Measurements from ENCODE around the gene TBX5. TPM values are rescaled to one million over a fixed set of nuclear protein-coding genes. Genes with fewer than 3 reads are reported as not detected.

The TBX5 gene
- total RNA-seq, 8 experiments from 2014 or later: 0.05 to 3.4 (median 0.38) TPM; not detected in 1

- Histone ChIP-seq H3K27ac (no peak overlapping the region), H3K4me1 (replicated peaks in 1 of 2) (no peaks in the 10 kb centered on the region), H3K4me3 (no peak overlapping the region)
- WGBS, 10 experiments: 9 to 83% (median 51%) methylated on average over 3 to 15 of the region's 23 CpGs
- no peak for ATAC-seq (replicated peaks in 6 of 8)
- in situ Hi-C loops (cut with MboI; ENCODE audit: low pct_unique_long_range_greater_than_20kb in 2 of 9, low sequenced_read_pairs in 9 of 9, unreplicated experiment in 9 of 9): no loop called here
Measured at GRCh38 chr12:114397978-114398881, 7.7 kb downstream of the TBX5 start.

- Histone ChIP-seq H3K4me1 (replicated peaks in 1 of 2) (no peaks in the 10 kb centered on the region), H3K27ac (no peak overlapping the region), H3K4me3 (no peak overlapping the region)
- in situ Hi-C loops (cut with MboI; ENCODE audit: low pct_unique_long_range_greater_than_20kb in 2 of 9, low sequenced_read_pairs in 9 of 9, unreplicated experiment in 9 of 9): no loop called here
- 0 to 92% (median 34%) methylated on average over 2 to 9 of the region's 19 CpGs for WGBS, 10 experiments
- no peak for ATAC-seq (replicated peaks in 6 of 8)
Measured at GRCh38 chr12:114396869-114397719, 8.8 kb downstream of the TBX5 start.

GRCh38 chr12:114396153-114396868 is 9.6 kb downstream of the TBX5 start:
- Histone ChIP-seq H3K27ac (no peak overlapping the region), H3K4me1 (replicated peaks in 1 of 2) (no peaks in the 10 kb centered on the region), H3K4me3 (no peak overlapping the region)
- ATAC-seq (replicated peaks in 6 of 8): peak in 1 of 8 experiments; percentile 46
- in situ Hi-C loops (cut with MboI; ENCODE audit: low pct_unique_long_range_greater_than_20kb in 2 of 9, low sequenced_read_pairs in 9 of 9, unreplicated experiment in 9 of 9): no loop called here
- WGBS, 10 experiments: 0 to 34% (median 26%) methylated on average over 3 to 11 of the region's 50 CpGs; no CpG with 5 or more reads in 7 of the 10 experiments

- ATAC-seq (replicated peaks in 6 of 8): peak in 2 of 8 experiments; percentile 27 to 79
- no peak overlapping the region for H3K4me3 ChIP-seq
- no peaks in the 10 kb centered on the region for H3K4me1 ChIP-seq (replicated peaks in 1 of 2)
- 0 to 42% (median 14%) methylated on average over 1 to 10 of the region's 17 CpGs; no CpG with 5 or more reads in 5 of the 10 experiments for WGBS, 10 experiments
- no peak overlapping the region for H3K27ac ChIP-seq
- in situ Hi-C loops (cut with MboI; ENCODE audit: low pct_unique_long_range_greater_than_20kb in 2 of 9, low sequenced_read_pairs in 9 of 9, unreplicated experiment in 9 of 9): no loop called here
Measured at GRCh38 chr12:114395755-114396152, 10.2 kb downstream of the TBX5 start.

GRCh38 chr12:114395233-114395632 is 10.7 kb downstream of the TBX5 start:
- ATAC-seq (replicated peaks in 6 of 8): no peak
- H3K27ac ChIP-seq: no peak overlapping the region
- 0 to 93% (median 33%) methylated on average over 1 to 5 of the region's 6 CpGs for WGBS, 10 experiments
- in situ Hi-C loops (cut with MboI; ENCODE audit: low pct_unique_long_range_greater_than_20kb in 2 of 9, low sequenced_read_pairs in 9 of 9, unreplicated experiment in 9 of 9): no loop called here
- H3K4me3 ChIP-seq: no peak overlapping the region
- no peaks in the 10 kb centered on the region for H3K4me1 ChIP-seq (replicated peaks in 1 of 2)

- Histone ChIP-seq H3K27ac (no peak overlapping the region), H3K4me1 (replicated peaks in 1 of 2) (no peaks in the 10 kb centered on the region), H3K4me3 (no peak overlapping the region)
- 65 to 92% (median 90%) methylated on average over 2 of the region's 4 CpGs; no CpG with 5 or more reads in 6 of the 10 experiments for WGBS, 10 experiments
- no peak for ATAC-seq (replicated peaks in 6 of 8)
- in situ Hi-C loops (cut with MboI; ENCODE audit: low pct_unique_long_range_greater_than_20kb in 2 of 9, low sequenced_read_pairs in 9 of 9, unreplicated experiment in 9 of 9): no loop called here
Measured at GRCh38 chr12:114393569-114393968, 12.4 kb downstream of the TBX5 start.

- in situ Hi-C loops (cut with MboI; ENCODE audit: low pct_unique_long_range_greater_than_20kb in 2 of 9, low sequenced_read_pairs in 9 of 9, unreplicated experiment in 9 of 9): no loop called here
- Histone ChIP-seq H3K4me3 (no peak overlapping the region), H3K27ac (no peak overlapping the region), H3K4me1 (replicated peaks in 1 of 2) (no peaks in the 10 kb centered on the region)
- no peak for ATAC-seq (replicated peaks in 6 of 8)
- WGBS, 10 experiments: 33 to 80% (median 55%) methylated on average over 1 to 4 of the region's 5 CpGs; no CpG with 5 or more reads in 4 of the 10 experiments
Measured at GRCh38 chr12:114392909-114393308, 13.0 kb downstream of the TBX5 start.

GRCh38 chr12:114391088-114391487 is 14.9 kb downstream of the TBX5 start:
- no peak for ATAC-seq (replicated peaks in 6 of 8)
- 27 to 80% (median 52%) methylated on average over 1 to 4 of the region's 4 CpGs for WGBS, 10 experiments
- H3K4me3 ChIP-seq: no peak overlapping the region
- in situ Hi-C loops (cut with MboI; ENCODE audit: low pct_unique_long_range_greater_than_20kb in 2 of 9, low sequenced_read_pairs in 9 of 9, unreplicated experiment in 9 of 9): no loop called here
- no peak overlapping the region for H3K27ac ChIP-seq
- no peaks in the 10 kb centered on the region for H3K4me1 ChIP-seq (replicated peaks in 1 of 2)

GRCh38 chr12:114384739-114385138 is 21.2 kb downstream of the TBX5 start:
- Histone ChIP-seq H3K4me3 (no peak overlapping the region), H3K27ac (no peak overlapping the region), H3K4me1 (replicated peaks in 1 of 2) (no peaks in the 10 kb centered on the region)
- 0 to 100% (median 64%) methylated on average over 1 to 4 of the region's 4 CpGs; no CpG with 5 or more reads in 1 of the 10 experiments for WGBS, 10 experiments
- in situ Hi-C loops (cut with MboI; ENCODE audit: low pct_unique_long_range_greater_than_20kb in 2 of 9, low sequenced_read_pairs in 9 of 9, unreplicated experiment in 9 of 9): no loop called here
- peak in 2 of 8 experiments; percentile 100 for ATAC-seq (replicated peaks in 6 of 8)

- Histone ChIP-seq H3K4me1 (replicated peaks in 1 of 2) (no peaks in the 10 kb centered on the region), H3K4me3 (no peak overlapping the region), H3K27ac (no peak overlapping the region)
- in situ Hi-C loops (cut with MboI; ENCODE audit: low pct_unique_long_range_greater_than_20kb in 2 of 9, low sequenced_read_pairs in 9 of 9, unreplicated experiment in 9 of 9): no loop called here
- ATAC-seq (replicated peaks in 6 of 8): no peak
- WGBS, 10 experiments: 0 to 100% (median 74%) methylated on average over 1 to 2 of the region's 2 CpGs; no CpG with 5 or more reads in 4 of the 10 experiments
Measured at GRCh38 chr12:114381177-114381576, 24.8 kb downstream of the TBX5 start.

- Histone ChIP-seq H3K27ac (no peak overlapping the region), H3K4me1 (replicated peaks in 1 of 2) (no peaks in the 10 kb centered on the region), H3K4me3 (no peak overlapping the region)
- peak in 1 of 8 experiments; percentile 35 for ATAC-seq (replicated peaks in 6 of 8)
- in situ Hi-C loops (cut with MboI; ENCODE audit: low pct_unique_long_range_greater_than_20kb in 2 of 9, low sequenced_read_pairs in 9 of 9, unreplicated experiment in 9 of 9): no loop called here
- WGBS, 10 experiments: 40 to 100% (median 76%) methylated on average over 1 to 7 of the region's 7 CpGs; no CpG with 5 or more reads in 2 of the 10 experiments
Measured at GRCh38 chr12:114371733-114372132, 34.2 kb downstream of the TBX5 start.

- no peak overlapping the region for H3K4me3 ChIP-seq
- no peaks in the 10 kb centered on the region for H3K4me1 ChIP-seq (replicated peaks in 1 of 2)
- no peak overlapping the region for H3K27ac ChIP-seq
- in situ Hi-C loops (cut with MboI; ENCODE audit: low pct_unique_long_range_greater_than_20kb in 2 of 9, low sequenced_read_pairs in 9 of 9, unreplicated experiment in 9 of 9): no loop called here
- no peak for ATAC-seq (replicated peaks in 6 of 8)
- 0 to 88% (median 50%) methylated on average over 2 to 12 of the region's 13 CpGs; no CpG with 5 or more reads in 1 of the 10 experiments for WGBS, 10 experiments
Measured at GRCh38 chr12:114371250-114371649, 34.7 kb downstream of the TBX5 start.

Data from motor neuron (in vitro differentiated cells).